ENCODE data around the gene AAK1.

DNA sequence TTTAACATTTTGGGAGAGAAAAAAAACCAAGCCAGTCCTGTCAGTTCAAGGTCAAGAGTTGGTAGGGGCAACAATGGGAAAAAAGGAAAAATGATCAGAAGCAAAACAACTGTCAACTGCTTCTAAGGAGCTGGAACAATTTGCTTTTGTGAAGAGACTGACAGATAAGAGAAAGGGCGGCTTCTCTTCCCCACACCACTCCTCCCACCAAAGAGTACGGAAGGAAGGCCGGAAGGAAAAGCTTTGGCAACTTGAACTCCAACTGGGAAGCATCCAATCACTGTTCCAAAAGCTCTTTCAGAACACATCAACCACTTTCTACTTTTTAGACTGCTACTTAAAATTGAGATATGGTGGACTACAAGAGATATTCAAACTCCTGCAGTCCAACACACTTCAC, 148.5 kb downstream of the AAK1 start:
- TF ChIP-seq, protein P1, sequence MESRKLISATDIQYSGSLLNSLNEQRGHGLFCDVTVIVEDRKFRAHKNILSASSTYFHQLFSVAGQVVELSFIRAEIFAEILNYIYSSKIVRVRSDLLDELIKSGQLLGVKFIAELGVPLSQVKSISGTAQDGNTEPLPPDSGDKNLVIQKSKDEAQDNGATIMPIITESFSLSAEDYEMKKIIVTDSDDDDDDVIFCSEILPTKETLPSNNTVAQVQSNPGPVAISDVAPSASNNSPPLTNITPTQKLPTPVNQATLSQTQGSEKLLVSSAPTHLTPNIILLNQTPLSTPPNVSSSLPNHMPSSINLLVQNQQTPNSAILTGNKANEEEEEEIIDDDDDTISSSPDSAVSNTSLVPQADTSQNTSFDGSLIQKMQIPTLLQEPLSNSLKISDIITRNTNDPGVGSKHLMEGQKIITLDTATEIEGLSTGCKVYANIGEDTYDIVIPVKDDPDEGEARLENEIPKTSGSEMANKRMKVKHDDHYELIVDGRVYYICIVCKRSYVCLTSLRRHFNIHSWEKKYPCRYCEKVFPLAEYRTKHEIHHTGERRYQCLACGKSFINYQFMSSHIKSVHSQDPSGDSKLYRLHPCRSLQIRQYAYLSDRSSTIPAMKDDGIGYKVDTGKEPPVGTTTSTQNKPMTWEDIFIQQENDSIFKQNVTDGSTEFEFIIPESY (IDR thresholded peaks at IDR 0.05; ENCODE audit: borderline replicate concordance, low read depth), result no peak
- TF ChIP-seq RFX5 (IDR thresholded peaks at IDR 0.05; ENCODE audit: low read length), result no peak
- no peak for TF ChIP-seq RCOR1 (IDR thresholded peaks at IDR 0.05; ENCODE audit: low read length)
- TF ChIP-seq, protein P2, sequence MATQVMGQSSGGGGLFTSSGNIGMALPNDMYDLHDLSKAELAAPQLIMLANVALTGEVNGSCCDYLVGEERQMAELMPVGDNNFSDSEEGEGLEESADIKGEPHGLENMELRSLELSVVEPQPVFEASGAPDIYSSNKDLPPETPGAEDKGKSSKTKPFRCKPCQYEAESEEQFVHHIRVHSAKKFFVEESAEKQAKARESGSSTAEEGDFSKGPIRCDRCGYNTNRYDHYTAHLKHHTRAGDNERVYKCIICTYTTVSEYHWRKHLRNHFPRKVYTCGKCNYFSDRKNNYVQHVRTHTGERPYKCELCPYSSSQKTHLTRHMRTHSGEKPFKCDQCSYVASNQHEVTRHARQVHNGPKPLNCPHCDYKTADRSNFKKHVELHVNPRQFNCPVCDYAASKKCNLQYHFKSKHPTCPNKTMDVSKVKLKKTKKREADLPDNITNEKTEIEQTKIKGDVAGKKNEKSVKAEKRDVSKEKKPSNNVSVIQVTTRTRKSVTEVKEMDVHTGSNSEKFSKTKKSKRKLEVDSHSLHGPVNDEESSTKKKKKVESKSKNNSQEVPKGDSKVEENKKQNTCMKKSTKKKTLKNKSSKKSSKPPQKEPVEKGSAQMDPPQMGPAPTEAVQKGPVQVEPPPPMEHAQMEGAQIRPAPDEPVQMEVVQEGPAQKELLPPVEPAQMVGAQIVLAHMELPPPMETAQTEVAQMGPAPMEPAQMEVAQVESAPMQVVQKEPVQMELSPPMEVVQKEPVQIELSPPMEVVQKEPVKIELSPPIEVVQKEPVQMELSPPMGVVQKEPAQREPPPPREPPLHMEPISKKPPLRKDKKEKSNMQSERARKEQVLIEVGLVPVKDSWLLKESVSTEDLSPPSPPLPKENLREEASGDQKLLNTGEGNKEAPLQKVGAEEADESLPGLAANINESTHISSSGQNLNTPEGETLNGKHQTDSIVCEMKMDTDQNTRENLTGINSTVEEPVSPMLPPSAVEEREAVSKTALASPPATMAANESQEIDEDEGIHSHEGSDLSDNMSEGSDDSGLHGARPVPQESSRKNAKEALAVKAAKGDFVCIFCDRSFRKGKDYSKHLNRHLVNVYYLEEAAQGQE (IDR thresholded peaks at IDR 0.05; ENCODE audit: low read depth, low read length), result no peak
- TF ChIP-seq EP300 (IDR thresholded peaks at IDR 0.05; ENCODE audit: borderline replicate concordance in 1 of 2, low read depth in 1 of 2, low read length in 1 of 2), result no peak
- TF ChIP-seq, protein P3, sequence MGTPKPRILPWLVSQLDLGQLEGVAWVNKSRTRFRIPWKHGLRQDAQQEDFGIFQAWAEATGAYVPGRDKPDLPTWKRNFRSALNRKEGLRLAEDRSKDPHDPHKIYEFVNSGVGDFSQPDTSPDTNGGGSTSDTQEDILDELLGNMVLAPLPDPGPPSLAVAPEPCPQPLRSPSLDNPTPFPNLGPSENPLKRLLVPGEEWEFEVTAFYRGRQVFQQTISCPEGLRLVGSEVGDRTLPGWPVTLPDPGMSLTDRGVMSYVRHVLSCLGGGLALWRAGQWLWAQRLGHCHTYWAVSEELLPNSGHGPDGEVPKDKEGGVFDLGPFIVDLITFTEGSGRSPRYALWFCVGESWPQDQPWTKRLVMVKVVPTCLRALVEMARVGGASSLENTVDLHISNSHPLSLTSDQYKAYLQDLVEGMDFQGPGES (IDR thresholded peaks at IDR 0.05; ENCODE audit: low read depth, low read length), result no peak
- TF ChIP-seq, protein P4, sequence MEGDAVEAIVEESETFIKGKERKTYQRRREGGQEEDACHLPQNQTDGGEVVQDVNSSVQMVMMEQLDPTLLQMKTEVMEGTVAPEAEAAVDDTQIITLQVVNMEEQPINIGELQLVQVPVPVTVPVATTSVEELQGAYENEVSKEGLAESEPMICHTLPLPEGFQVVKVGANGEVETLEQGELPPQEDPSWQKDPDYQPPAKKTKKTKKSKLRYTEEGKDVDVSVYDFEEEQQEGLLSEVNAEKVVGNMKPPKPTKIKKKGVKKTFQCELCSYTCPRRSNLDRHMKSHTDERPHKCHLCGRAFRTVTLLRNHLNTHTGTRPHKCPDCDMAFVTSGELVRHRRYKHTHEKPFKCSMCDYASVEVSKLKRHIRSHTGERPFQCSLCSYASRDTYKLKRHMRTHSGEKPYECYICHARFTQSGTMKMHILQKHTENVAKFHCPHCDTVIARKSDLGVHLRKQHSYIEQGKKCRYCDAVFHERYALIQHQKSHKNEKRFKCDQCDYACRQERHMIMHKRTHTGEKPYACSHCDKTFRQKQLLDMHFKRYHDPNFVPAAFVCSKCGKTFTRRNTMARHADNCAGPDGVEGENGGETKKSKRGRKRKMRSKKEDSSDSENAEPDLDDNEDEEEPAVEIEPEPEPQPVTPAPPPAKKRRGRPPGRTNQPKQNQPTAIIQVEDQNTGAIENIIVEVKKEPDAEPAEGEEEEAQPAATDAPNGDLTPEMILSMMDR (IDR thresholded peaks at IDR 0.05), result no peak
- TF ChIP-seq, protein P5, sequence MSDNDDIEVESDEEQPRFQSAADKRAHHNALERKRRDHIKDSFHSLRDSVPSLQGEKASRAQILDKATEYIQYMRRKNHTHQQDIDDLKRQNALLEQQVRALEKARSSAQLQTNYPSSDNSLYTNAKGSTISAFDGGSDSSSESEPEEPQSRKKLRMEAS (IDR thresholded peaks at IDR 0.05; ENCODE audit: low read depth), result no peak
- no peak for TF ChIP-seq YY1 (IDR thresholded peaks at IDR 0.05; ENCODE audit: low read depth)
